Endothelial cell of umbilical vein (primary cell): ENCODE data around the gene IGSF9. TPM values are rescaled to one million over a fixed set of nuclear protein-coding genes. Genes with fewer than 3 reads are reported as not detected.

Experiments
- BruUV-seq: library from RNA; stranded (reverse); fragments of 400-500 nt; replicated peaks from 2 replicates; lab custom pipeline; 2021; lab: Mats Ljungman, UMichigan
- CTCF ChIA-PET: fragments of 300-600, 350-600 bp; sonication (Branson Sonifier 250); formaldehyde crosslinking; loops from one replicate; lab custom pipeline; 2021; ENCODE audit warnings: antibody characterized with exemption, inconsistent platforms; lab: Charles Lee
- POLR2A ChIA-PET: fragments of 300-600, 350-600 bp; sonication (Branson Sonifier 250); formaldehyde crosslinking; loops from one replicate; lab custom pipeline; 2021; ENCODE audit warnings: antibody characterized with exemption, inconsistent platforms; lab: Charles Lee
- DNase-seq: peaks from one replicate; pipeline ENCODE4 v3.0.0-alpha.2; 2011; ENCODE audit warnings: low read depth, low spot score
- FAIRE-seq: peaks from 2 replicates; lab custom pipeline; 2011; peaks lifted over from hg19 to GRCh38; lab: Jason Lieb, UNC
- H2AFZ ChIP-seq: 2 replicates; pipeline ENCODE4 v1.6.0; 2012; ENCODE audit warnings: low read depth, low read length, control low read depth, inconsistent platforms
- H3K27ac ChIP-seq: 2 replicates; pipeline ENCODE4 v1.5.1; 2011; ENCODE audit warnings: low read depth, mild to moderate bottlenecking, control low read depth, low read length, moderate library complexity; ENCODE audit not compliant: insufficient read depth
- H3K27me3 ChIP-seq, 2 experiments: 2 replicates each; pipeline versions ENCODE4 v1.6.0 to v1.6.1; 2011; ENCODE audit warnings: low read length in 2 of 2, mixed read lengths in 1 of 2; ENCODE audit not compliant: control insufficient read depth in 2 of 2, insufficient read depth in 2 of 2
- H3K36me3 ChIP-seq, 2 experiments: 2 replicates in 1 of 2; 3 replicates in 1 of 2; pipeline ENCODE4 v1.5.1; 2011; ENCODE audit warnings: low read length in 2 of 2, mild to moderate bottlenecking in 1 of 2, moderate library complexity in 1 of 2; ENCODE audit not compliant: control insufficient read depth in 2 of 2, insufficient read depth in 2 of 2; ENCODE audit errors: extremely low read depth in 1 of 2
- H3K4me1 ChIP-seq: 3 replicates; pipeline ENCODE4 v1.5.1; 2011; ENCODE audit warnings: mild to moderate bottlenecking, low read length; ENCODE audit not compliant: control insufficient read depth, insufficient read depth; ENCODE audit errors: extremely low read depth
- H3K4me2 ChIP-seq: 2 replicates; pipeline ENCODE4 v1.6.1; 2011; ENCODE audit warnings: low read length, control low read depth, mixed read lengths; ENCODE audit not compliant: insufficient read depth
- H3K4me3 ChIP-seq, 3 experiments: fragments of 200-600 bp in 1 of 3; sonication (generic), shearing (Covaris generic) in 1 of 3; replicated peaks in 1 of 3; 2 replicates each; pipeline ENCODE4 v1.5.1; 2011 to 2016; ENCODE audit warnings: control low read depth in 3 of 3, low read length in 3 of 3, mild to moderate bottlenecking in 2 of 3, inconsistent platforms in 1 of 3, low read depth in 1 of 3, moderate library complexity in 1 of 3; ENCODE audit not compliant: insufficient read depth in 1 of 3
- H3K79me2 ChIP-seq: 2 replicates; pipeline ENCODE4 v1.6.0; 2012; ENCODE audit warnings: low read length, inconsistent platforms; ENCODE audit not compliant: control insufficient read depth, insufficient read depth
- H3K9ac ChIP-seq: replicated peaks from 2 replicates; pipeline ENCODE3; 2011; ENCODE audit warnings: low read length, control low read depth; ENCODE audit not compliant: insufficient read depth; ENCODE audit errors: extremely low read depth
- H3K9me1 ChIP-seq: replicated peaks from 3 replicates; pipeline ENCODE4 v1.6.0; 2011; ENCODE audit warnings: mild to moderate bottlenecking, low read length; ENCODE audit not compliant: control insufficient read depth, insufficient read depth; ENCODE audit errors: extremely low read depth
- H3K9me3 ChIP-seq: replicated peaks from 2 replicates; pipeline ENCODE4 v1.5.1; 2012; ENCODE audit warnings: low read length, inconsistent platforms; ENCODE audit not compliant: control insufficient read depth, insufficient read depth
- H4K20me1 ChIP-seq: replicated peaks from 2 replicates; pipeline ENCODE3; 2011; ENCODE audit warnings: mild to moderate bottlenecking, low read length; ENCODE audit not compliant: control insufficient read depth, insufficient read depth; ENCODE audit errors: extremely low read depth
- EZH2 ChIP-seq: IDR thresholded peaks from 2 replicates; pipeline ENCODE4 v1.6.1; 2012; ENCODE audit warnings: borderline replicate concordance, low read depth, mild to moderate bottlenecking, moderate library complexity, low read length, inconsistent platforms; ENCODE audit not compliant: severe bottlenecking
- FOS ChIP-seq: IDR thresholded peaks from 2 replicates; pipeline ENCODE4 v1.6.1; 2011; ENCODE audit warnings: mild to moderate bottlenecking, low read length, moderate library complexity, borderline replicate concordance; ENCODE audit not compliant: insufficient read depth
- GATA2 ChIP-seq: IDR thresholded peaks from 2 replicates; pipeline ENCODE4 v1.7.0; 2011; ENCODE audit warnings: low read depth, mild to moderate bottlenecking, moderate library complexity, mixed read lengths, low read length; ENCODE audit not compliant: insufficient read length, insufficient read depth
- JUN ChIP-seq: IDR thresholded peaks from 2 replicates; pipeline ENCODE4 v1.6.1; 2011; ENCODE audit warnings: borderline replicate concordance, low read depth; ENCODE audit not compliant: insufficient read length, insufficient read depth
- MYC ChIP-seq: IDR thresholded peaks from one replicate; pipeline ENCODE4 v1.6.1; 2011; ENCODE audit warnings: mild to moderate bottlenecking, low read depth, low read length
- POLR2A ChIP-seq: IDR thresholded peaks from 2 replicates; pipeline ENCODE4 v1.6.1; 2012; ENCODE audit warnings: low read depth, mild to moderate bottlenecking, control low read depth, low read length
- POLR2AphosphoS5 ChIP-seq: IDR thresholded peaks from 2 replicates; pipeline ENCODE4 v1.6.1; 2012; ENCODE audit warnings: low read depth, mild to moderate bottlenecking, control low read depth, low read length, moderate library complexity; ENCODE audit not compliant: insufficient read depth
- dilution Hi-C: fragments of 300-500 bp; cut with MboI; formaldehyde crosslinking; loops from one replicate; pipeline ENCODE4 v1.15.0; 2019; ENCODE audit warnings: low sequenced_read_pairs; ENCODE audit not compliant: extremely low pct_ligation_motif_present
- intact Hi-C: fragments of 100-400 bp; cut with micrococcal nuclease; formaldehyde crosslinking; loops from one replicate; pipeline ENCODE4 v1.10.0; 2022
- polyA plus RNA-seq, 4 experiments: library from polyadenylated mRNA; depleted of rRNA in 3 of 4; stranded (reverse) in 3 of 4; unstranded in 1 of 4; fragments of >200 nt; gene quantifications; 2 replicates each; pipeline versions ENCODE4 v1.2.1 to v1.2.3, GENCODE V29; 2011 to 2012; ENCODE audit warnings: missing spikeins in 1 of 4
- total RNA-seq: library from RNA; stranded (reverse); gene quantifications from 2 replicates; pipeline ENCODE4 v1.2.3, GENCODE V29; 2021
- TF ChIP-seq, protein P1 (sequence below): IDR thresholded peaks from 2 replicates; pipeline ENCODE4 v1.6.1; 2011; ENCODE audit not compliant: insufficient read depth, insufficient read length
- TF ChIP-seq, protein P2 (sequence below), 2 donors: IDR thresholded peaks; 1 replicate in 1 of 2; 2 replicates in 1 of 2; pipeline ENCODE4 v1.5.1; 2011; ENCODE audit warnings: low read length in 2 of 2, mild to moderate bottlenecking in 2 of 2, moderate library complexity in 2 of 2, control low read depth in 1 of 2, inconsistent platforms in 1 of 2, low read depth in 1 of 2; ENCODE audit not compliant: insufficient read depth in 1 of 2; ENCODE audit errors: extremely low read depth in 1 of 2

The IGSF9 gene
- total and polyA plus RNA-seq, 2 donors (not counting 3 experiments of a cell fraction or from before 2014, with no cell fraction given): 0.15 TPM

DNA sequence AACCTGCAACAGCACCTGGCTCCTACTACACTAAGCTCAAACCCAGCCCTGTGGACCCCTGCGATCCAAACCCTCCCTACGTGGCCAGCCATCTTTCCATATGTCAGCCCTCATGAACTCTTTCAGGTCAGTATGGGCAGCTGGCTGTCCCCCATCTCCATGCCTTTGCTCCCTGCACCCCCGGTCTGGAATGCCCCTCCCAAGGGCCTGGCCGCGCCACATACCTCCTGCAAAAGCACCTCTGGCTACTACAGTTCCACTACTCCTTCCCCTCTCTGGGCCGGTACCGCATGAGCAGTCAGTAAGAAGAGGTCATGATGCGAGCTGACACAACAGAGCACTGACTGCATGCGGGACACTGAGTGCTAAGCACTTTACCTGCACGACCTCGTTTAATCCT is 10.1 kb downstream of the IGSF9 start:
- Histone ChIP-seq H3K27ac (no peak overlapping the region), H3K9ac (no peak overlapping the region), H3K4me1 (no peaks in the 10 kb centered on the region), H2AFZ (no peak overlapping the region), H3K36me3 (no peaks in the 10 kb centered on the region), H3K9me3 (no peaks in the 10 kb centered on the region), H3K79me2 (no peaks in the 10 kb centered on the region), H3K9me1 (no peaks in the 10 kb centered on the region), H4K20me1 (no peaks in the 10 kb centered on the region), H3K27me3 (peaks cover 0 to 14% of the 10 kb centered on the region in 2 experiments), H3K4me3 (no peak overlapping the region), H3K4me2 (no peak overlapping the region)
- TF ChIP-seq JUN (no peak), MYC (no peak), POLR2AphosphoS5 (no peak), EZH2 (no peak), POLR2A (no peak), GATA2 (no peak), FOS (no peak)
- TF ChIP-seq, protein P1, sequence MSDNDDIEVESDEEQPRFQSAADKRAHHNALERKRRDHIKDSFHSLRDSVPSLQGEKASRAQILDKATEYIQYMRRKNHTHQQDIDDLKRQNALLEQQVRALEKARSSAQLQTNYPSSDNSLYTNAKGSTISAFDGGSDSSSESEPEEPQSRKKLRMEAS: no peak
- TF ChIP-seq, protein P2, sequence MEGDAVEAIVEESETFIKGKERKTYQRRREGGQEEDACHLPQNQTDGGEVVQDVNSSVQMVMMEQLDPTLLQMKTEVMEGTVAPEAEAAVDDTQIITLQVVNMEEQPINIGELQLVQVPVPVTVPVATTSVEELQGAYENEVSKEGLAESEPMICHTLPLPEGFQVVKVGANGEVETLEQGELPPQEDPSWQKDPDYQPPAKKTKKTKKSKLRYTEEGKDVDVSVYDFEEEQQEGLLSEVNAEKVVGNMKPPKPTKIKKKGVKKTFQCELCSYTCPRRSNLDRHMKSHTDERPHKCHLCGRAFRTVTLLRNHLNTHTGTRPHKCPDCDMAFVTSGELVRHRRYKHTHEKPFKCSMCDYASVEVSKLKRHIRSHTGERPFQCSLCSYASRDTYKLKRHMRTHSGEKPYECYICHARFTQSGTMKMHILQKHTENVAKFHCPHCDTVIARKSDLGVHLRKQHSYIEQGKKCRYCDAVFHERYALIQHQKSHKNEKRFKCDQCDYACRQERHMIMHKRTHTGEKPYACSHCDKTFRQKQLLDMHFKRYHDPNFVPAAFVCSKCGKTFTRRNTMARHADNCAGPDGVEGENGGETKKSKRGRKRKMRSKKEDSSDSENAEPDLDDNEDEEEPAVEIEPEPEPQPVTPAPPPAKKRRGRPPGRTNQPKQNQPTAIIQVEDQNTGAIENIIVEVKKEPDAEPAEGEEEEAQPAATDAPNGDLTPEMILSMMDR (IDR thresholded peaks at IDR 0.05; ENCODE audit: extremely low read depth in 1 of 2, insufficient read depth in 1 of 2, low read depth in 1 of 2, low read length in 2 of 2): no peak
- ChIA-PET CTCF (interaction anchor here (0.6 to 13.3 kb wide), 5 partner anchors 10 to 441 kb away, joined by 3 to 169 read pairs (median 4); partner anchors contain the start of gene IGSF9), POLR2A (no interaction called here)
- intact Hi-C loops: loop anchor here (5.0 kb wide), 1 partner anchor 162 kb away; the partner anchor contains the start of gene IGSF8
- no TSS peak for BruUV-seq
- FAIRE-seq (no peak), DNase-seq (no peak)
- dilution Hi-C loops: no loop called here
